HepG2 (cell line): ENCODE data around the gene FMNL2.

ENCODE experiments used
- BHLHE40 ChIP-seq: IDR thresholded peaks from 2 replicates; pipeline ENCODE4 v1.6.1; 2011; ENCODE audit warnings: low read length, improper control_type of control experiment
- CTCF ChIP-seq: sonication (generic); formaldehyde crosslinking; IDR thresholded peaks from 2 replicates; pipeline ENCODE4 v1.5.0; 2020; ENCODE audit warnings: mild to moderate bottlenecking, missing genetic modification reagents, moderate library complexity
- POLR2A ChIP-seq, 2 experiments: IDR thresholded peaks; 2 replicates each; pipeline ENCODE4 v1.6.1; 2011; ENCODE audit warnings: low read depth in 2 of 2, low read length in 2 of 2, mild to moderate bottlenecking in 1 of 2, moderate library complexity in 1 of 2; ENCODE audit not compliant: insufficient read depth in 1 of 2
- ZFP62 ChIP-seq: sonication (generic); formaldehyde crosslinking; IDR thresholded peaks from 2 replicates; pipeline ENCODE4 v1.4.0; 2020; ENCODE audit warnings: missing genetic modification reagents

- no peak for TF ChIP-seq CTCF (CRISPR knock-in tag)
- no peak for TF ChIP-seq POLR2A (IDR thresholded peaks at IDR 0.05; ENCODE audit: insufficient read depth in 1 of 2, low read depth in 2 of 2, low read length in 2 of 2)
- TF ChIP-seq ZFP62 (CRISPR knock-in tag) = no peak
- TF ChIP-seq BHLHE40 = no peak
Measured at GRCh38 chr2:152694161-152694661, 359.2 kb downstream of the FMNL2 start.
